NB4 (cell line): ENCODE data around the gene MAIP1.

ENCODE experiments used
- DNase-seq: peaks from one replicate; pipeline ENCODE4 v3.0.0; 2010; ENCODE audit warnings: low read depth
- H3K4me3 ChIP-seq: one replicate; pipeline ENCODE4 v1.5.1; 2011; ENCODE audit warnings: mild to moderate bottlenecking, low read depth, low read length, moderate library complexity
- MYC ChIP-seq: IDR thresholded peaks from 2 replicates; pipeline ENCODE4 v1.6.1; 2011; ENCODE audit warnings: low read depth, low read length
- POLR2A ChIP-seq: IDR thresholded peaks from 2 replicates; pipeline ENCODE4 v1.6.1; 2011; ENCODE audit warnings: mild to moderate bottlenecking; ENCODE audit not compliant: insufficient read length; ENCODE audit errors: extremely low read depth
- TF ChIP-seq, protein P1 (sequence below): IDR thresholded peaks from 2 replicates; pipeline ENCODE4 v1.6.1; 2011; ENCODE audit warnings: low read depth, low read length
- TF ChIP-seq, protein P2 (sequence below): IDR thresholded peaks from one replicate; pipeline ENCODE4 v1.5.1; 2012; ENCODE audit warnings: low read depth, low read length

The MAIP1 gene

DNA sequence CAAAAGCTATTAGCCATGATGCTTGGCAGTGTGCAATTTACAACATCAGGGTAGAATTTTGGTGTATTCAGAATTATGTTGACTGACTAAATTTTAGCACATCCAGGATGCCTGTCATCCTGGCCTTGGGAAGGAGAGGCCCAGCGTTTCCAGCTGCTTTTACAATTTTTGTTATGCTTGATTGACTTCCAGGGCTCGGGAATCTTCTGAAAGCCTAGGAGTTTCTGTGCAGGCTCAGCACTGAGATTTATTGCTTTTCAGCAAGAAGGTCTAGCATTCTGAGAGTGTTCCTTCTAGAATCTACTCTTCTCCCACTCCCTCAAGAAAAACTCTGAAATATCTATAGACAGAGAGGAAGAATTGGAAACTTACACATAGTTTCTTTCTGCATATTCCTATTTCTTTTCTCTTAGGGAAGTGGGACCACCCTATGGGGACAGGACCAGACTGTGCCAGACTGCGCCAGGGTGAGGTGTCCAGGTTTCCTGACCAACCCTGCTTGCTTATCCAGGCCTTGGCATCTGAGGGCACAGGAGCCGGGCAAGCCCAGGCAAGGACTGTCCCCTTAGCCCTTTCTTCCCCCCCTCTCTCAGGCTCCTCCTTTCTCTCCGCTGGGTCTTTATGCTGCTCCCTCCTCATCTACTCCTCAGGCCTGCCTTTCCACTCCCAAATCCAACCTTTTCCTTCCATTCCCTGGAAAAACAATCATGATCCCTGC, 26.9 kb downstream of the MAIP1 start:
- DNase-seq = no peak
- H3K4me3 ChIP-seq = no peak overlapping the region
- no peak for TF ChIP-seq POLR2A
- TF ChIP-seq, protein P1, sequence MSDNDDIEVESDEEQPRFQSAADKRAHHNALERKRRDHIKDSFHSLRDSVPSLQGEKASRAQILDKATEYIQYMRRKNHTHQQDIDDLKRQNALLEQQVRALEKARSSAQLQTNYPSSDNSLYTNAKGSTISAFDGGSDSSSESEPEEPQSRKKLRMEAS = no peak
- TF ChIP-seq MYC = no peak
- TF ChIP-seq, protein P2, sequence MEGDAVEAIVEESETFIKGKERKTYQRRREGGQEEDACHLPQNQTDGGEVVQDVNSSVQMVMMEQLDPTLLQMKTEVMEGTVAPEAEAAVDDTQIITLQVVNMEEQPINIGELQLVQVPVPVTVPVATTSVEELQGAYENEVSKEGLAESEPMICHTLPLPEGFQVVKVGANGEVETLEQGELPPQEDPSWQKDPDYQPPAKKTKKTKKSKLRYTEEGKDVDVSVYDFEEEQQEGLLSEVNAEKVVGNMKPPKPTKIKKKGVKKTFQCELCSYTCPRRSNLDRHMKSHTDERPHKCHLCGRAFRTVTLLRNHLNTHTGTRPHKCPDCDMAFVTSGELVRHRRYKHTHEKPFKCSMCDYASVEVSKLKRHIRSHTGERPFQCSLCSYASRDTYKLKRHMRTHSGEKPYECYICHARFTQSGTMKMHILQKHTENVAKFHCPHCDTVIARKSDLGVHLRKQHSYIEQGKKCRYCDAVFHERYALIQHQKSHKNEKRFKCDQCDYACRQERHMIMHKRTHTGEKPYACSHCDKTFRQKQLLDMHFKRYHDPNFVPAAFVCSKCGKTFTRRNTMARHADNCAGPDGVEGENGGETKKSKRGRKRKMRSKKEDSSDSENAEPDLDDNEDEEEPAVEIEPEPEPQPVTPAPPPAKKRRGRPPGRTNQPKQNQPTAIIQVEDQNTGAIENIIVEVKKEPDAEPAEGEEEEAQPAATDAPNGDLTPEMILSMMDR = no peak

DNA sequence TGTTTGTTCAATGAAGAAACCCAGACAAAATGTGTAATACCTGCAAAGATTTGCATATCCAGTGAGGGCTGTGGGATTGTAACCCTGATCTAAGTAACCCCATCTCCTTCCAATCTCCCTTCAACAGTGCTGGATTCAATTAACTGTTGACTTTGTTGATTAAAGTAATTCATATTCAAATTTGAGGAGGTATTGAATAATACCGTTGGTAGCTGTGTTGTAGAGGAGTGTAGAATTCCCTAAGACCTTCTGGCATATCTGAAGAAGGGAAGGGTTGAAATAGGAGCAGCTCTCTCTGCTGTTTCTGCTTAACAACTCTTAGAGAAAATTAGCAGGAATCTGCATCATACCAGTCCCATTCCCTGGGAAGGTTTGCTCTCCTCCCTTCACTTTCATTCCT, 28.2 kb downstream of the MAIP1 start:
- no peak overlapping the region for H3K4me3 ChIP-seq
- no peak for DNase-seq
- TF ChIP-seq, protein P2 = no peak
- no peak for TF ChIP-seq MYC
- TF ChIP-seq POLR2A = no peak
- TF ChIP-seq, protein P1 = no peak

DNA sequence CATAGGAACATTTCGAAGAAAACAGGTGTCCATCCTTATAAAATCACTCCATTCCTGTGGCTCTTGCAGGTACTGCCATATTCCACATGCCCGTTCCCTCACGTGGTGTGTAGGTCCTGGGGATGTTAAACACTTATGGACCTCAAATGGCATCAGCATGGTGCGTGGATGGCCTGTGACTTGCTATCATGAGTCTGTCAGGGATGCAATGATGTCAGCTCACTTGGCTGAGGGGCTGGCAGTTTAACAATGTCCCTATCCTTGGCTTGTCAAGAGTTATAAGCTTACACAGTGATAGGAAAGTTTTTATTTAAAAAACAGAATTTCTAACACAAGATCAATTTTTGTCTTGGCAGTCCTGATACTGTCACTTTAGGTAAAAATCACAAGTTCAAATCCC, 28.8 kb downstream of the MAIP1 start:
- H3K4me3 ChIP-seq = no peak overlapping the region
- TF ChIP-seq, protein P2 = no peak
- TF ChIP-seq MYC (no peak), POLR2A (no peak)
- TF ChIP-seq, protein P1 = no peak
- DNase-seq = no peak

DNA sequence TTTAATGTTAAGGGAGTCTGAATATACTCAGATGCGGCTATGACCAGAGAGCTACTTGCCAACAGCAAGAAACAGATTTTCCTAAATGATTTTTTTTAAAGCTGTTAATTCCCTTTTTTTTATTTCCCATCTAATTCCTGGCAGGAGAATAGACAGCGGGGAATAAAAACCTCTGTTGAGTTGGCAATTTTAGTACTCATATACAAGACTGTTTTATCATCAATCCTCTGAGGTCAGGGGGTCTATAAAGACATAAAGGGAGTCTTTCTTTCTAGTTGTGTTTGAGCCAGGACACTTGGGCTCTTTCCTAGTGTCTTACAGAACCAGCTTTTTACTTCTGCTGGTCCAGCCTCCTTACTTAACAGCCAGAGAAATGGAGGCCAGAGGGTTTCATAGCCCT, 29.4 kb downstream of the MAIP1 start:
- no peak for DNase-seq
- TF ChIP-seq POLR2A = no peak
- no peak for TF ChIP-seq MYC
- TF ChIP-seq, protein P2 = no peak
- TF ChIP-seq, protein P1 = no peak
- H3K4me3 ChIP-seq = no peak overlapping the region

DNA sequence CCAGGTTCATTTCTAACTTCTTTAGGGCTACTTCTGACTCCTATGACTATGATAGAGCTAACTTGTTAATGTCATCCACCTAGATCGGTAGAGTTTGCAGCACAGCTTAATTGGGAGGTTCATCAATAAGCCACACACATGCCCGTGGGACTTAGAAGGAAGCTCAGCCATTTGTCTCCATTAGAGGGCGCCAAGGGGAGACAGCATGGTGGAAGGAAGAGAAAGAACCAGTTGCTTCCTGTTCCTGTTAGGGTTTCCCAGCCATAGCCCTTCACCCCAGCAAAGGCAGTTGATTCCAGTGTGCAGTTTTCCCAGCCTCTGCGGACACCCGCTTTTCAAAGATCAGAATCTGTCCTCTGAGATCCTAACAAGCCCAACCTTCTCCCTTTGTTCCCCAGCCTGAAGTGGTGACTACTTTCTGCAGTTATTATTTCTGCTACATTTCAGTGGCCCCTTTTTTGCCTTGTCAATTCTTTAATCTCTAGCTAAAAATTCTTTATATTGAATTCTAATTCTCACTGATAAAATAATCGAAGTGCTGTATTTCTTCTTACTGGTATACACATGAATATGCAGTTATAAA, 30.3 kb downstream of the MAIP1 start:
- TF ChIP-seq, protein P2 = peak; percentile 75
- TF ChIP-seq, protein P1 = peak; percentile 65; the same call in 1 of the 2 replicates
- TF ChIP-seq MYC = peak; percentile 63
- TF ChIP-seq POLR2A = no peak
- peak; percentile 84 for DNase-seq
- no peak overlapping the region for H3K4me3 ChIP-seq
